Peyer's patch (tissue), 4 donors: ENCODE measurements around the gene CLCN7.

Experiments used
- POLR2A ChIP-seq, 2 donors: fragments of 450-650 bp; IDR thresholded peaks; one replicate each; pipeline ENCODE4 v1.5.1; 2017; ENCODE audit warnings: antibody characterized with exemption in 2 of 2, mild to moderate bottlenecking in 2 of 2, moderate library complexity in 2 of 2
- TF ChIP-seq, protein P1 (sequence below), 6 experiments: fragments of 450-650 bp in 4 of 6; fragments of 200-600 bp in 2 of 6; sonication (generic) in 1 of 6; IDR thresholded peaks; one replicate each; pipeline ENCODE4 v1.5.1; 2017 to 2019; ENCODE audit warnings: antibody characterized with exemption in 6 of 6, mild to moderate bottlenecking in 3 of 6, moderate library complexity in 1 of 6

DNA sequence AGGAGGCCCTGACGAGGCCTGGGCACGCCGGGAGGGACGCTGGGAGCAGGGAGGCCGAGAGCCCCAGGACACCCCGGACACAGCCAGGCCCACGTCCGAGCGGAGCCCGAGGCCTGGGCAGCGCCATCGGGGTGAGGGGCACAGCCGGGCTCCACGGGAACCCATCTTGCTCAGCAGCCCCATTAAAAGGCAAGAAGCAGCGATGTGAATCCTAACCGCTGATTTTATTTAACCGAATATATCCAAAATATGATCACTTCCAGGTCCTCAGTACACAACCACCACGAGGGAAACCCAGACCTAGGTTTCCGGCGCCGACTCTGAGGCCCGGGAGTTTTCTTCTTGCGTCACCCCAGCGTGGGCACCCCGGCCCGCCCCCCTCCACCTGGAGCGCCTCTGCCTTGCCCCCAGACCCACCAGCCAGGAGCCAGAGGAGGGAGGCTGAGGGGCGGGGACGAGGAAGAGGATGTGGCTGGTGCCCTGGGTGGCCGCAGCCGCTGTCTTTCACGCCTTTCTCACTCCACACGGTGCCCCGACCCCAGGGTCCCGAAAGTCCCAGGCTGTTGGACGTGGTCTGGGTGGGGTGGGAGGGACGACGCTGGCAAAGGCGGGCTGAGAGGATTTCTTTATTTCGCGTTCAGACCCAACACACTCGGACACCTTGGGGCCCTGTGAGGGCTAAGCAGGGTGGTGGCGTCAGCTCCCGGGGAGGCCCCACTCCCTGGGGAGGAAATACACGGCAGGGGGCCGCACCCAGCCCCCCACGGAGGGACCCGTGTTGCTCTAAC lies 29.9 kb downstream of the CLCN7 start:
- TF ChIP-seq POLR2A (IDR thresholded peaks at IDR 0.05): no peak
- TF ChIP-seq, protein P1, sequence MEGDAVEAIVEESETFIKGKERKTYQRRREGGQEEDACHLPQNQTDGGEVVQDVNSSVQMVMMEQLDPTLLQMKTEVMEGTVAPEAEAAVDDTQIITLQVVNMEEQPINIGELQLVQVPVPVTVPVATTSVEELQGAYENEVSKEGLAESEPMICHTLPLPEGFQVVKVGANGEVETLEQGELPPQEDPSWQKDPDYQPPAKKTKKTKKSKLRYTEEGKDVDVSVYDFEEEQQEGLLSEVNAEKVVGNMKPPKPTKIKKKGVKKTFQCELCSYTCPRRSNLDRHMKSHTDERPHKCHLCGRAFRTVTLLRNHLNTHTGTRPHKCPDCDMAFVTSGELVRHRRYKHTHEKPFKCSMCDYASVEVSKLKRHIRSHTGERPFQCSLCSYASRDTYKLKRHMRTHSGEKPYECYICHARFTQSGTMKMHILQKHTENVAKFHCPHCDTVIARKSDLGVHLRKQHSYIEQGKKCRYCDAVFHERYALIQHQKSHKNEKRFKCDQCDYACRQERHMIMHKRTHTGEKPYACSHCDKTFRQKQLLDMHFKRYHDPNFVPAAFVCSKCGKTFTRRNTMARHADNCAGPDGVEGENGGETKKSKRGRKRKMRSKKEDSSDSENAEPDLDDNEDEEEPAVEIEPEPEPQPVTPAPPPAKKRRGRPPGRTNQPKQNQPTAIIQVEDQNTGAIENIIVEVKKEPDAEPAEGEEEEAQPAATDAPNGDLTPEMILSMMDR (IDR thresholded peaks at IDR 0.05): no peak
